Activated CD4-positive, alpha-beta memory T cell treated with anti-CD3 and anti-CD28 coated beads for 36 hours (primary cell): ENCODE measurements around the gene RNF130. TPM values are rescaled to one million over a fixed set of nuclear protein-coding genes. Genes with fewer than 3 reads are reported as not detected.
"Not testable (repeated sequence)": the region's sequence is repeated elsewhere in the genome, so short reads cannot be mapped to it uniquely, and the experiment has no call there.

ENCODE experiments used
- CTCF ChIA-PET: fragments of 350-600 bp; sonication (Branson Sonifier 250); formaldehyde crosslinking; loops from one replicate; lab custom pipeline; 2021; ENCODE audit warnings: antibody characterized with exemption, inconsistent platforms; lab: Charles Lee
- POLR2A ChIA-PET: fragments of 350-600 bp; sonication (Branson Sonifier 250); formaldehyde crosslinking; loops from one replicate; lab custom pipeline; 2021; ENCODE audit warnings: antibody characterized with exemption; lab: Charles Lee
- DNase-seq: peaks from one replicate; pipeline ENCODE4 v3.0.0-alpha.2; 2020
- H3K27ac Mint-ChIP-seq: one replicate; pipeline ENCODE4 v1.8.0; 2021; ENCODE audit warnings: mixed read lengths
- H3K27me3 Mint-ChIP-seq: one replicate; pipeline ENCODE4 v1.8.0; 2021; ENCODE audit warnings: mixed read lengths
- H3K36me3 Mint-ChIP-seq: one replicate; pipeline ENCODE4 v1.8.0; 2021; ENCODE audit warnings: mixed read lengths
- H3K4me1 Mint-ChIP-seq: one replicate; pipeline ENCODE4 v1.8.0; 2021; ENCODE audit warnings: low read depth, mixed read lengths
- H3K4me3 Mint-ChIP-seq: one replicate; pipeline ENCODE4 v1.8.0; 2021; ENCODE audit warnings: mild to moderate bottlenecking, mixed read lengths
- H3K9me3 Mint-ChIP-seq: one replicate; pipeline ENCODE4 v1.8.0; 2021; ENCODE audit warnings: mixed read lengths
- intact Hi-C: fragments of 100-400 bp; cut with micrococcal nuclease; formaldehyde crosslinking; loops from one replicate; pipeline ENCODE4 v1.15.1; 2023
- total RNA-seq, 2 experiments: library from RNA; stranded (reverse); gene quantifications; one replicate each; pipeline ENCODE4 v1.2.3, GENCODE V29; 2021

RNF130 gene
- total RNA-seq, 2 experiments from 2014 or later: 9.9 to 10.1 TPM

- H3K9me3 Mint-ChIP-seq, H3K4me1 Mint-ChIP-seq, H3K27ac Mint-ChIP-seq, POLR2A ChIA-PET, H3K27me3 Mint-ChIP-seq, intact Hi-C loops, DNase-seq, CTCF ChIA-PET, H3K4me3 Mint-ChIP-seq: not testable (repeated sequence)
- peaks cover 15% of the 10 kb centered on the region for H3K36me3 Mint-ChIP-seq
Measured at GRCh38 chr5:180015523-180015922, 56.0 kb downstream of the RNF130 start.

- intact Hi-C loops: no loop called here
- H3K27me3 Mint-ChIP-seq: no peaks in the 10 kb centered on the region
- no peak for DNase-seq
- H3K4me1 Mint-ChIP-seq: no peaks in the 10 kb centered on the region
- H3K27ac Mint-ChIP-seq: no peak overlapping the region
- ChIA-PET CTCF (no interaction called here), POLR2A (no interaction called here)
- no peak overlapping the region for H3K4me3 Mint-ChIP-seq
- H3K9me3 Mint-ChIP-seq: no peaks in the 10 kb centered on the region
- peaks cover 11% of the 10 kb centered on the region for H3K36me3 Mint-ChIP-seq
Measured at GRCh38 chr5:180013678-180014077, 57.9 kb downstream of the RNF130 start.

- ChIA-PET CTCF (no interaction called here), POLR2A (no interaction called here)
Measured at GRCh38 chr5:180012316-180012715, 59.2 kb downstream of the RNF130 start.

GRCh38 chr5:180010636-180011035 is 60.9 kb downstream of the RNF130 start:
- H3K27me3 Mint-ChIP-seq: no peaks in the 10 kb centered on the region
- CTCF ChIA-PET: no interaction called here
- POLR2A ChIA-PET: no interaction called here

More at GRCh38 chr5:180012316-180012715, 59.2 kb downstream of the RNF130 start:
- no peak overlapping the region for H3K27ac Mint-ChIP-seq
- peaks cover 9% of the 10 kb centered on the region for H3K36me3 Mint-ChIP-seq
- no peaks in the 10 kb centered on the region for H3K4me1 Mint-ChIP-seq
- no peak for DNase-seq
- H3K9me3 Mint-ChIP-seq: no peaks in the 10 kb centered on the region
- H3K27me3 Mint-ChIP-seq: no peaks in the 10 kb centered on the region
- intact Hi-C loops: no loop called here
- no peak overlapping the region for H3K4me3 Mint-ChIP-seq

GRCh38 chr5:180009581-180009980 is 62.0 kb downstream of the RNF130 start:
- Mint-ChIP-seq H3K27me3 (no peaks in the 10 kb centered on the region), H3K27ac (no peak overlapping the region), H3K4me3 (no peak overlapping the region), H3K4me1 (peaks cover 10% of the 10 kb centered on the region), H3K36me3 (peaks cover 9% of the 10 kb centered on the region), H3K9me3 (no peaks in the 10 kb centered on the region)
- no peak for DNase-seq
- CTCF ChIA-PET: no interaction called here
- intact Hi-C loops: no loop called here
- POLR2A ChIA-PET: no interaction called here

More at GRCh38 chr5:180010636-180011035, 60.9 kb downstream of the RNF130 start:
- Mint-ChIP-seq H3K27ac (no peak overlapping the region), H3K36me3 (peaks cover 9% of the 10 kb centered on the region), H3K9me3 (no peaks in the 10 kb centered on the region), H3K4me3 (no peak overlapping the region), H3K4me1 (peaks cover 10% of the 10 kb centered on the region)
- intact Hi-C loops: no loop called here
- no peak for DNase-seq

- Mint-ChIP-seq H3K27me3 (no peaks in the 10 kb centered on the region), H3K4me1 (peaks cover 10% of the 10 kb centered on the region), H3K27ac (no peak overlapping the region), H3K36me3 (peaks cover 9% of the 10 kb centered on the region), H3K9me3 (no peaks in the 10 kb centered on the region), H3K4me3 (no peak overlapping the region)
- intact Hi-C loops: no loop called here
- ChIA-PET CTCF (no interaction called here), POLR2A (no interaction called here)
- DNase-seq: no peak
Measured at GRCh38 chr5:180008433-180008832, 63.1 kb downstream of the RNF130 start.

GRCh38 chr5:180007582-180007981 is 64.0 kb downstream of the RNF130 start:
- CTCF ChIA-PET: no interaction called here

GRCh38 chr5:180006141-180006540 is 65.4 kb downstream of the RNF130 start:
- ChIA-PET CTCF (no interaction called here), POLR2A (interaction anchor here (0.7 kb wide), 1 partner anchor 123 kb away, joined by 3 read pairs; no protein-coding TSS in a partner anchor)
- no peak for DNase-seq
- Mint-ChIP-seq H3K4me1 (peaks cover 10% of the 10 kb centered on the region), H3K27me3 (no peaks in the 10 kb centered on the region), H3K27ac (no peak overlapping the region), H3K36me3 (peaks cover 9% of the 10 kb centered on the region), H3K4me3 (no peak overlapping the region), H3K9me3 (no peaks in the 10 kb centered on the region)
- intact Hi-C loops: no loop called here

More at GRCh38 chr5:180007582-180007981, 64.0 kb downstream of the RNF130 start:
- intact Hi-C loops: no loop called here
- Mint-ChIP-seq H3K27ac (no peak overlapping the region), H3K4me3 (no peak overlapping the region), H3K9me3 (no peaks in the 10 kb centered on the region), H3K36me3 (peaks cover 9% of the 10 kb centered on the region), H3K4me1 (peaks cover 10% of the 10 kb centered on the region), H3K27me3 (no peaks in the 10 kb centered on the region)
- no peak for DNase-seq
- POLR2A ChIA-PET: no interaction called here

GRCh38 chr5:180003127-180003526 is 68.4 kb downstream of the RNF130 start:
- peaks cover 10% of the 10 kb centered on the region for H3K4me1 Mint-ChIP-seq
- DNase-seq: no peak
- CTCF ChIA-PET: no interaction called here
- POLR2A ChIA-PET: no interaction called here
- H3K9me3 Mint-ChIP-seq: no peaks in the 10 kb centered on the region
- no peak overlapping the region for H3K4me3 Mint-ChIP-seq
- intact Hi-C loops: no loop called here
- H3K27ac Mint-ChIP-seq: no peak overlapping the region
- H3K36me3 Mint-ChIP-seq: no peaks in the 10 kb centered on the region
- no peaks in the 10 kb centered on the region for H3K27me3 Mint-ChIP-seq

GRCh38 chr5:180001742-180002141 is 69.8 kb downstream of the RNF130 start:
- ChIA-PET CTCF (no interaction called here), POLR2A (no interaction called here)
- Mint-ChIP-seq H3K4me3 (no peak overlapping the region), H3K4me1 (peaks cover 8% of the 10 kb centered on the region), H3K36me3 (no peaks in the 10 kb centered on the region), H3K27ac (no peak overlapping the region), H3K27me3 (no peaks in the 10 kb centered on the region), H3K9me3 (no peaks in the 10 kb centered on the region)
- intact Hi-C loops: no loop called here
- DNase-seq: no peak

GRCh38 chr5:180001136-180001535 is 70.4 kb downstream of the RNF130 start:
- CTCF ChIA-PET: no interaction called here
- no peak overlapping the region for H3K27ac Mint-ChIP-seq

GRCh38 chr5:179998485-179998884 is 73.1 kb downstream of the RNF130 start:
- CTCF ChIA-PET: no interaction called here
- no peaks in the 10 kb centered on the region for H3K36me3 Mint-ChIP-seq
- no peaks in the 10 kb centered on the region for H3K27me3 Mint-ChIP-seq
- DNase-seq: no peak
- no peaks in the 10 kb centered on the region for H3K4me1 Mint-ChIP-seq
- no peak overlapping the region for H3K27ac Mint-ChIP-seq
- intact Hi-C loops: no loop called here
- POLR2A ChIA-PET: no interaction called here
- H3K9me3 Mint-ChIP-seq: peaks cover 7% of the 10 kb centered on the region
- H3K4me3 Mint-ChIP-seq: no peak overlapping the region

More at GRCh38 chr5:180001136-180001535, 70.4 kb downstream of the RNF130 start:
- POLR2A ChIA-PET: no interaction called here
- intact Hi-C loops: no loop called here
- Mint-ChIP-seq H3K4me1 (peaks cover 2% of the 10 kb centered on the region), H3K4me3 (no peak overlapping the region), H3K27me3 (no peaks in the 10 kb centered on the region), H3K9me3 (no peaks in the 10 kb centered on the region), H3K36me3 (no peaks in the 10 kb centered on the region)
- DNase-seq: no peak

- CTCF ChIA-PET: interaction anchor here (0.6 kb wide), 1 partner anchor 199 kb away, joined by 4 read pairs; no protein-coding TSS in a partner anchor
- no peak for DNase-seq
- Mint-ChIP-seq H3K9me3 (peaks cover 10% of the 10 kb centered on the region), H3K4me1 (no peaks in the 10 kb centered on the region), H3K27me3 (no peaks in the 10 kb centered on the region), H3K4me3 (no peak overlapping the region), H3K36me3 (no peaks in the 10 kb centered on the region), H3K27ac (no peak overlapping the region)
- intact Hi-C loops: no loop called here
- POLR2A ChIA-PET: no interaction called here
Measured at GRCh38 chr5:179994583-179995323, 76.8 kb downstream of the RNF130 start.
